ENCODE data around the gene ZWILCH. TPM values are rescaled to one million over a fixed set of nuclear protein-coding genes. Genes with fewer than 3 reads are reported as not detected.
A peak's percentile ranks its signal among the peaks of the same experiment; 100 is the strongest.
"Not testable (repeated sequence)": the region's sequence is repeated elsewhere in the genome, so short reads cannot be mapped to it uniquely, and the experiment has no call there.

Gene ZWILCH
- 9.0 TPM for total RNA-seq

- peak; percentile 81 for DNase-seq (ENCODE audit: low spot score)
Measured at GRCh38 chr15:66504563-66505429, at the start of gene ZWILCH, which contains the start of gene RPL4. Gene ZWILCH, plus strand, starts transcription at chr15:66505326. Its CDS starts 13 bp downstream, at chr15:66505339. Gene RPL4, minus strand, starts transcription at chr15:66504855. Its CDS starts 65 bp downstream, at chr15:66504790.

GRCh38 chr15:66456211-66456610 lies 48.9 kb upstream of the ZWILCH start:
- DNase-seq (ENCODE audit: low spot score): no peak

- DNase-seq (ENCODE audit: low spot score): no peak
Measured at GRCh38 chr15:66459818-66460615, 45.1 kb upstream of the ZWILCH start.

GRCh38 chr15:66461294-66461693 lies 43.8 kb upstream of the ZWILCH start:
- DNase-seq (ENCODE audit: low spot score): not testable (repeated sequence)

GRCh38 chr15:66461917-66462316 lies 43.2 kb upstream of the ZWILCH start:
- no peak for DNase-seq (ENCODE audit: low spot score)

- DNase-seq (ENCODE audit: low spot score): no peak
Measured at GRCh38 chr15:66462627-66463026, 42.5 kb upstream of the ZWILCH start.

GRCh38 chr15:66465294-66465693 lies 39.8 kb upstream of the ZWILCH start:
- DNase-seq (ENCODE audit: low spot score): not testable (repeated sequence)

- DNase-seq (ENCODE audit: low spot score): not testable (repeated sequence)
Measured at GRCh38 chr15:66467162-66468040, 37.7 kb upstream of the ZWILCH start.

- not testable (repeated sequence) for DNase-seq (ENCODE audit: low spot score)
Measured at GRCh38 chr15:66470825-66471224, 34.3 kb upstream of the ZWILCH start.

GRCh38 chr15:66472176-66472999 lies 32.7 kb upstream of the ZWILCH start:
- DNase-seq (ENCODE audit: low spot score): no peak

- DNase-seq (ENCODE audit: low spot score): no peak
Measured at GRCh38 chr15:66474135-66474534, 31.0 kb upstream of the ZWILCH start.

- no peak for DNase-seq (ENCODE audit: low spot score)
Measured at GRCh38 chr15:66474963-66475362, 30.2 kb upstream of the ZWILCH start.

GRCh38 chr15:66476535-66476934 lies 28.6 kb upstream of the ZWILCH start:
- no peak for DNase-seq (ENCODE audit: low spot score)

- DNase-seq (ENCODE audit: low spot score): no peak
Measured at GRCh38 chr15:66477011-66477410, 28.1 kb upstream of the ZWILCH start.

- DNase-seq (ENCODE audit: low spot score): no peak
Measured at GRCh38 chr15:66480267-66480666, 24.9 kb upstream of the ZWILCH start.

GRCh38 chr15:66481107-66481856 lies 23.8 kb upstream of the ZWILCH start:
- no peak for DNase-seq (ENCODE audit: low spot score)

- no peak for DNase-seq (ENCODE audit: low spot score)
Measured at GRCh38 chr15:66482539-66482938, 22.6 kb upstream of the ZWILCH start.

GRCh38 chr15:66483131-66483566 lies 22.0 kb upstream of the ZWILCH start:
- DNase-seq (ENCODE audit: low spot score): no peak

- no peak for DNase-seq (ENCODE audit: low spot score)
Measured at GRCh38 chr15:66484539-66485112, 20.5 kb upstream of the ZWILCH start.

- no peak for DNase-seq (ENCODE audit: low spot score)
Measured at GRCh38 chr15:66486887-66487286, 18.2 kb upstream of the ZWILCH start.
